ENCODE measurements around the gene TOMM6. TPM values are rescaled to one million over a fixed set of nuclear protein-coding genes. Genes with fewer than 3 reads are reported as not detected.

TOMM6 gene
- total and polyA plus RNA-seq, 4 donors = 43.5 to 313 (median 204) TPM

DNA sequence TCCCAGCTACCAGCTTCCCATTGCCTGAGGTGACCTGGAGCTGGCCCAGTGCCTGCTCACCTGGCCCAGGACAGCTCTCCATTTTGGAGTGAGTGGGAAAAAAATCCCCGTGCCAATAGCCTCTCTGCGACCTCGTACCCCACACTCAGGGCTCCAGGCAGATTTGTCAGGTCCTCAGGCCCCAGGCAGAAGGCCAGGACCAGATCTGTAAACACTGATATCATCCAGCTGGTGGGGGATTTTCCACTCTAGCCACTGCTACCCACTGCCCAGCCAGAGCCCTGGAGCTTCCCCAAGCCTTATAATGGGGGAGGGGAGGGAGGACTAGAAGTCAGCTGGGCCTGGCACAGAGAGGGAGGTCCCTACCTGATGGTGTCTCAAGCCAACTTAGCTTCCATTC is 39.0 kb upstream of the TOMM6 start:
- Histone ChIP-seq H3K36me3 (ENCODE audit: control insufficient read depth in 4 of 4, insufficient read depth in 4 of 4, low read length in 4 of 4) (no peaks in the 10 kb centered on the region), H3K27me3 (ENCODE audit: control insufficient read depth in 3 of 3, insufficient read depth in 3 of 3, low read length in 2 of 3) (no peaks in the 10 kb centered on the region), H3K9ac (ENCODE audit: insufficient read depth in 1 of 2, low read length in 2 of 2) (no peak overlapping the region), H3K9me3 (ENCODE audit: control insufficient read depth in 4 of 4, insufficient read depth in 3 of 4, low read length in 3 of 4) (no peaks in the 10 kb centered on the region), H3K4me1 (ENCODE audit: control insufficient read depth in 5 of 5, insufficient read depth in 5 of 5, low read length in 5 of 5) (peaks cover 0 to 18% (median 0%) of the 10 kb centered on the region in 5 donors), H3K4me3 (no peak overlapping the region), H3K27ac (ENCODE audit: low read depth in 1 of 2, low read length in 1 of 2) (peak overlapping the region in 1 of 2 donors; percentile 32)
- TF ChIP-seq, protein P1, sequence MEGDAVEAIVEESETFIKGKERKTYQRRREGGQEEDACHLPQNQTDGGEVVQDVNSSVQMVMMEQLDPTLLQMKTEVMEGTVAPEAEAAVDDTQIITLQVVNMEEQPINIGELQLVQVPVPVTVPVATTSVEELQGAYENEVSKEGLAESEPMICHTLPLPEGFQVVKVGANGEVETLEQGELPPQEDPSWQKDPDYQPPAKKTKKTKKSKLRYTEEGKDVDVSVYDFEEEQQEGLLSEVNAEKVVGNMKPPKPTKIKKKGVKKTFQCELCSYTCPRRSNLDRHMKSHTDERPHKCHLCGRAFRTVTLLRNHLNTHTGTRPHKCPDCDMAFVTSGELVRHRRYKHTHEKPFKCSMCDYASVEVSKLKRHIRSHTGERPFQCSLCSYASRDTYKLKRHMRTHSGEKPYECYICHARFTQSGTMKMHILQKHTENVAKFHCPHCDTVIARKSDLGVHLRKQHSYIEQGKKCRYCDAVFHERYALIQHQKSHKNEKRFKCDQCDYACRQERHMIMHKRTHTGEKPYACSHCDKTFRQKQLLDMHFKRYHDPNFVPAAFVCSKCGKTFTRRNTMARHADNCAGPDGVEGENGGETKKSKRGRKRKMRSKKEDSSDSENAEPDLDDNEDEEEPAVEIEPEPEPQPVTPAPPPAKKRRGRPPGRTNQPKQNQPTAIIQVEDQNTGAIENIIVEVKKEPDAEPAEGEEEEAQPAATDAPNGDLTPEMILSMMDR (IDR thresholded peaks at IDR 0.05; ENCODE audit: control extremely low read depth, extremely low read depth) = no peak
- no peak for ATAC-seq (ENCODE audit: insufficient read depth, low FRiP score)
- 48 to 80% methylated on average over 3 of the region's 3 CpGs for WGBS, 2 donors
- peak; percentile 61 to 85 (median 74) for DNase-seq

DNA sequence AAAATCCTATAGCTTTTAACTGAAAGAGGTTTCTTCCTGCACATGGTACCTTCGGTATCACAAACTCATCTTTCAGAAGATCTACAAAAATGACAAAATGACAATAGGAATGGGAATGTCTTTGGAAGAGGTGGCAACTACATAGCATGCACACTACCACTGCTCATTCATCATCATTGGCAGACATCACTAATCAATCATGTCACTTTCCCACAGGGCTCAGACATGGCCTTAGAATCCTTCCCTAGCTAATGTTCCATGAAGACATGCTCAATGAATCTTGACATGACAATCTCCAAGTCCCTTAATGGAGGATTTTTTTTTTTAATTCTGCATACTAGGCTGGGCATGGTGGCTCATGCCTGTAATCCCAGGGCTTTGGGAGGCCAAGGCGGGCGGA is 37.1 kb upstream of the TOMM6 start:
- DNase-seq = no peak
- ATAC-seq (ENCODE audit: insufficient read depth, low FRiP score) = no peak
- WGBS, 2 donors = 97 to 99% methylated on average over 3 of the region's 3 CpGs
- no peak overlapping the region for H3K4me3 ChIP-seq
- no peaks in the 10 kb centered on the region for H3K36me3 ChIP-seq (ENCODE audit: control insufficient read depth in 4 of 4, insufficient read depth in 4 of 4, low read length in 4 of 4)
- H3K9ac ChIP-seq (ENCODE audit: insufficient read depth in 1 of 2, low read length in 2 of 2) = no peak overlapping the region
- no peaks in the 10 kb centered on the region for H3K9me3 ChIP-seq (ENCODE audit: control insufficient read depth in 4 of 4, insufficient read depth in 3 of 4, low read length in 3 of 4)
- TF ChIP-seq, protein P1 (IDR thresholded peaks at IDR 0.05; ENCODE audit: control extremely low read depth, extremely low read depth) = no peak
- no peaks in the 10 kb centered on the region for H3K27me3 ChIP-seq (ENCODE audit: control insufficient read depth in 3 of 3, insufficient read depth in 3 of 3, low read length in 2 of 3)
- no peak overlapping the region for H3K27ac ChIP-seq (ENCODE audit: low read depth in 1 of 2, low read length in 1 of 2)
- H3K4me1 ChIP-seq (ENCODE audit: control insufficient read depth in 5 of 5, insufficient read depth in 5 of 5, low read length in 5 of 5) = peaks cover 0 to 18% (median 0%) of the 10 kb centered on the region in 5 donors

DNA sequence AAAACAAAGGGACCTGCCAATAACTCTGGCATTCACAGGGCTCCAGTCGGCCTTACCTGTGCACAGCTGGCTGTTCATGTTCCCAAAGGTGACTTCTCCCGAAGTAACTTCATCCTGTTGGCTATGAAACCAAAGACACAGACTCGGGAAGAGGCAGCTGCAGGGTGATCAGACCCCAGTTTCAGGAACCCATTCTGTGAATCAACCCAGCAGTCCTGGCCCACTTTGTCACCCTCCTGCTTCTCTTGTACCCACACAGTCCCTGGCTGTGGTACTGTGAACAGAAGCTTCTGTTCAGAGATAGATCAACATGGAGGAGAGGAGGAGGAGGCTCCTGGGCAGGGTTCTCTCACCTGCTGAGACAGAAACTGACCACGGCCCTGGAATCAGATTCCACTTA is 31.6 kb upstream of the TOMM6 start:
- DNase-seq = no peak
- WGBS, 2 donors = 85 to 86% methylated on average over 4 of the region's 4 CpGs

More for the DNA sequence above, 31.6 kb upstream of the TOMM6 start:
- Histone ChIP-seq H3K27ac (ENCODE audit: low read depth in 1 of 2, low read length in 1 of 2) (no peak overlapping the region), H3K9ac (ENCODE audit: insufficient read depth in 1 of 2, low read length in 2 of 2) (no peak overlapping the region), H3K36me3 (ENCODE audit: control insufficient read depth in 4 of 4, insufficient read depth in 4 of 4, low read length in 4 of 4) (no peaks in the 10 kb centered on the region), H3K4me1 (ENCODE audit: control insufficient read depth in 5 of 5, insufficient read depth in 5 of 5, low read length in 5 of 5) (no peaks in the 10 kb centered on the region), H3K9me3 (ENCODE audit: control insufficient read depth in 4 of 4, insufficient read depth in 3 of 4, low read length in 3 of 4) (no peaks in the 10 kb centered on the region), H3K4me3 (no peak overlapping the region), H3K27me3 (ENCODE audit: control insufficient read depth in 3 of 3, insufficient read depth in 3 of 3, low read length in 2 of 3) (no peaks in the 10 kb centered on the region)
- TF ChIP-seq, protein P1 (IDR thresholded peaks at IDR 0.05; ENCODE audit: control extremely low read depth, extremely low read depth) = no peak
- ATAC-seq (ENCODE audit: insufficient read depth, low FRiP score) = no peak

Data from lung (tissue), 12 donors.